Loucy (cell line): ENCODE results near the gene ADGRG1.

Source experiments
- EZH2phosphoT487 ChIP-seq: fragments of 200-600 bp; IDR thresholded peaks from 2 replicates; pipeline ENCODE4 v1.6.1; 2018; ENCODE audit warnings: antibody characterized with exemption, mild to moderate bottlenecking, moderate library complexity, borderline replicate concordance
- TF ChIP-seq, protein P1 (sequence below): fragments of 200-600 bp; sonication (generic); conservative IDR thresholded peaks from 2 replicates; pipeline ENCODE4 v1.5.1; 2014; ENCODE audit warnings: mild to moderate bottlenecking, antibody characterized with exemption, low read length

DNA sequence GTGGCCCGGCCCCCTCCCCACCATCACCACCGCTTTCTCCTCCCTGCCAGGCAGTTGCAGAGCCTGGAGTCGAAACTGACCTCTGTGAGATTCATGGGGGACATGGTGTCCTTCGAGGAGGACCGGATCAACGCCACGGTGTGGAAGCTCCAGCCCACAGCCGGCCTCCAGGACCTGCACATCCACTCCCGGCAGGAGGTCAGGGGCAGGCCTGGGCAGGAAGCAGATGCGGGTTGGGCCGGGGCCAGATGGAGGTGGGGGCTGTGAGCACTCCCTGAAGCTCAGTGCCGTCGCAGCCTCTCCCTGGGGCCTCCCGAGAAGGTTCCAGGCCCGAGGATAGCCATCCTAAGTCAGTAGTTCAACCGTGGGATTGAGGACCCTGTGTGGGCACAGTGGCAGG is 25.5 kb downstream of the ADGRG1 start:
- TF ChIP-seq, protein P1, sequence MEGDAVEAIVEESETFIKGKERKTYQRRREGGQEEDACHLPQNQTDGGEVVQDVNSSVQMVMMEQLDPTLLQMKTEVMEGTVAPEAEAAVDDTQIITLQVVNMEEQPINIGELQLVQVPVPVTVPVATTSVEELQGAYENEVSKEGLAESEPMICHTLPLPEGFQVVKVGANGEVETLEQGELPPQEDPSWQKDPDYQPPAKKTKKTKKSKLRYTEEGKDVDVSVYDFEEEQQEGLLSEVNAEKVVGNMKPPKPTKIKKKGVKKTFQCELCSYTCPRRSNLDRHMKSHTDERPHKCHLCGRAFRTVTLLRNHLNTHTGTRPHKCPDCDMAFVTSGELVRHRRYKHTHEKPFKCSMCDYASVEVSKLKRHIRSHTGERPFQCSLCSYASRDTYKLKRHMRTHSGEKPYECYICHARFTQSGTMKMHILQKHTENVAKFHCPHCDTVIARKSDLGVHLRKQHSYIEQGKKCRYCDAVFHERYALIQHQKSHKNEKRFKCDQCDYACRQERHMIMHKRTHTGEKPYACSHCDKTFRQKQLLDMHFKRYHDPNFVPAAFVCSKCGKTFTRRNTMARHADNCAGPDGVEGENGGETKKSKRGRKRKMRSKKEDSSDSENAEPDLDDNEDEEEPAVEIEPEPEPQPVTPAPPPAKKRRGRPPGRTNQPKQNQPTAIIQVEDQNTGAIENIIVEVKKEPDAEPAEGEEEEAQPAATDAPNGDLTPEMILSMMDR, result no peak
- TF ChIP-seq EZH2phosphoT487, result no peak
